Neural progenitor cell (in vitro differentiated cells): ENCODE data around the gene PPIL4.

Experiments
- CTCF ChIP-seq: fragments of 200-600 bp; sonication (generic); IDR thresholded peaks from 2 replicates; pipeline ENCODE4 v1.5.1; 2017; ENCODE audit warnings: antibody characterized with exemption, mild to moderate bottlenecking
- EZH2 ChIP-seq: fragments of 200-600 bp; sonication (generic); IDR thresholded peaks from 2 replicates; pipeline ENCODE4 v1.6.1; 2017; ENCODE audit warnings: antibody characterized with exemption, mild to moderate bottlenecking, moderate library complexity
- EZH2phosphoT487 ChIP-seq: fragments of 200-600 bp; sonication (generic); IDR thresholded peaks from 2 replicates; pipeline ENCODE4 v1.6.1; 2017; ENCODE audit warnings: antibody characterized with exemption

- TF ChIP-seq CTCF: no peak
- TF ChIP-seq EZH2phosphoT487: no peak
- TF ChIP-seq EZH2: no peak
Observed at GRCh38 chr6:149482545-149483333, 63.1 kb downstream of the PPIL4 start.
